ENCODE results near the gene FGF8. TPM values are rescaled to one million over a fixed set of nuclear protein-coding genes. Genes with fewer than 3 reads are reported as not detected.

The FGF8 gene
- total and polyA plus RNA-seq, 9 of the 15 experiments (the other 6 are each of a cell fraction or from before 2014, with no cell fraction given): 0.13 to 0.82 (median 0.37) TPM; not detected in 5

DNA sequence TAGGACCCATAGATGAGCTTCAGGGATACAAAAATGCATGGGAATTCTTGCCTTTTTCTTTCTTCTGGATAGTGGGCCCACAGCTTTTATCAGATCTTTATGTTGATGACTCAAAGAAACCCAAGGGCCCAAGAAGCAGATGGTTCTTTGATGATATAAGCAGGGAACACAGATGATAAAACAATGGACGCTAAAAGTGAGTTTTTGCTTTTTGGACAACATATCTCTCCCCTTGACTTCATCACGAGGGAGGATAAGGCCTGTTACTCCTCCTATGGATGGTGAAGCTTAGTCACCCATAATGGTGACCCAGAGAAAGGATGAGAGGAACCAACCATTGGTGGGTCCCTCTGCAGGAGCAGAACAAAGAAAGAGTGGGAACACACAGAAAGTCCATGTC is 48.8 kb upstream of the FGF8 start (continued):
- TF ChIP-seq, protein P1, sequence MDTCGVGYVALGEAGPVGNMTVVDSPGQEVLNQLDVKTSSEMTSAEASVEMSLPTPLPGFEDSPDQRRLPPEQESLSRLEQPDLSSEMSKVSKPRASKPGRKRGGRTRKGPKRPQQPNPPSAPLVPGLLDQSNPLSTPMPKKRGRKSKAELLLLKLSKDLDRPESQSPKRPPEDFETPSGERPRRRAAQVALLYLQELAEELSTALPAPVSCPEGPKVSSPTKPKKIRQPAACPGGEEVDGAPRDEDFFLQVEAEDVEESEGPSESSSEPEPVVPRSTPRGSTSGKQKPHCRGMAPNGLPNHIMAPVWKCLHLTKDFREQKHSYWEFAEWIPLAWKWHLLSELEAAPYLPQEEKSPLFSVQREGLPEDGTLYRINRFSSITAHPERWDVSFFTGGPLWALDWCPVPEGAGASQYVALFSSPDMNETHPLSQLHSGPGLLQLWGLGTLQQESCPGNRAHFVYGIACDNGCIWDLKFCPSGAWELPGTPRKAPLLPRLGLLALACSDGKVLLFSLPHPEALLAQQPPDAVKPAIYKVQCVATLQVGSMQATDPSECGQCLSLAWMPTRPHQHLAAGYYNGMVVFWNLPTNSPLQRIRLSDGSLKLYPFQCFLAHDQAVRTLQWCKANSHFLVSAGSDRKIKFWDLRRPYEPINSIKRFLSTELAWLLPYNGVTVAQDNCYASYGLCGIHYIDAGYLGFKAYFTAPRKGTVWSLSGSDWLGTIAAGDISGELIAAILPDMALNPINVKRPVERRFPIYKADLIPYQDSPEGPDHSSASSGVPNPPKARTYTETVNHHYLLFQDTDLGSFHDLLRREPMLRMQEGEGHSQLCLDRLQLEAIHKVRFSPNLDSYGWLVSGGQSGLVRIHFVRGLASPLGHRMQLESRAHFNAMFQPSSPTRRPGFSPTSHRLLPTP (IDR thresholded peaks at IDR 0.05; ENCODE audit: borderline replicate concordance, extremely low read depth, insufficient read length): no peak
- TF ChIP-seq ZEB2 (IDR thresholded peaks at IDR 0.05) (no peak), SRSF9 (IDR thresholded peaks at IDR 0.05; ENCODE audit: borderline replicate concordance, low read depth, low read length) (no peak), LCOR (CRISPR knock-in tag; IDR thresholded peaks at IDR 0.05) (peak; percentile 94), ZKSCAN1 (IDR thresholded peaks at IDR 0.05; ENCODE audit: low read depth, low read length) (no peak), BRD4 (IDR thresholded peaks at IDR 0.05) (no peak), SRSF1 (IDR thresholded peaks at IDR 0.05; ENCODE audit: low read depth, low read length) (no peak), ZNF121 (CRISPR knock-in tag; conservative IDR thresholded peaks at IDR 0.05) (no peak)
- TF ChIP-seq, protein P2, sequence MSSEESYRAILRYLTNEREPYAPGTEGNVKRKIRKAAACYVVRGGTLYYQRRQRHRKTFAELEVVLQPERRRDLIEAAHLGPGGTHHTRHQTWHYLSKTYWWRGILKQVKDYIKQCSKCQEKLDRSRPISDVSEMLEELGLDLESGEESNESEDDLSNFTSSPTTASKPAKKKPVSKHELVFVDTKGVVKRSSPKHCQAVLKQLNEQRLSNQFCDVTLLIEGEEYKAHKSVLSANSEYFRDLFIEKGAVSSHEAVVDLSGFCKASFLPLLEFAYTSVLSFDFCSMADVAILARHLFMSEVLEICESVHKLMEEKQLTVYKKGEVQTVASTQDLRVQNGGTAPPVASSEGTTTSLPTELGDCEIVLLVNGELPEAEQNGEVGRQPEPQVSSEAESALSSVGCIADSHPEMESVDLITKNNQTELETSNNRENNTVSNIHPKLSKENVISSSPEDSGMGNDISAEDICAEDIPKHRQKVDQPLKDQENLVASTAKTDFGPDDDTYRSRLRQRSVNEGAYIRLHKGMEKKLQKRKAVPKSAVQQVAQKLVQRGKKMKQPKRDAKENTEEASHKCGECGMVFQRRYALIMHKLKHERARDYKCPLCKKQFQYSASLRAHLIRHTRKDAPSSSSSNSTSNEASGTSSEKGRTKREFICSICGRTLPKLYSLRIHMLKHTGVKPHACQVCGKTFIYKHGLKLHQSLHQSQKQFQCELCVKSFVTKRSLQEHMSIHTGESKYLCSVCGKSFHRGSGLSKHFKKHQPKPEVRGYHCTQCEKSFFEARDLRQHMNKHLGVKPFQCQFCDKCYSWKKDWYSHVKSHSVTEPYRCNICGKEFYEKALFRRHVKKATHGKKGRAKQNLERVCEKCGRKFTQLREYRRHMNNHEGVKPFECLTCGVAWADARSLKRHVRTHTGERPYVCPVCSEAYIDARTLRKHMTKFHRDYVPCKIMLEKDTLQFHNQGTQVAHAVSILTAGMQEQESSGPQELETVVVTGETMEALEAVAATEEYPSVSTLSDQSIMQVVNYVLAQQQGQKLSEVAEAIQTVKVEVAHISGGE (CRISPR knock-in tag; IDR thresholded peaks at IDR 0.05): peak in 1 of 3 experiments; percentile 78; a peak in 2 of 6 replicates
- TF ChIP-seq, protein P3, sequence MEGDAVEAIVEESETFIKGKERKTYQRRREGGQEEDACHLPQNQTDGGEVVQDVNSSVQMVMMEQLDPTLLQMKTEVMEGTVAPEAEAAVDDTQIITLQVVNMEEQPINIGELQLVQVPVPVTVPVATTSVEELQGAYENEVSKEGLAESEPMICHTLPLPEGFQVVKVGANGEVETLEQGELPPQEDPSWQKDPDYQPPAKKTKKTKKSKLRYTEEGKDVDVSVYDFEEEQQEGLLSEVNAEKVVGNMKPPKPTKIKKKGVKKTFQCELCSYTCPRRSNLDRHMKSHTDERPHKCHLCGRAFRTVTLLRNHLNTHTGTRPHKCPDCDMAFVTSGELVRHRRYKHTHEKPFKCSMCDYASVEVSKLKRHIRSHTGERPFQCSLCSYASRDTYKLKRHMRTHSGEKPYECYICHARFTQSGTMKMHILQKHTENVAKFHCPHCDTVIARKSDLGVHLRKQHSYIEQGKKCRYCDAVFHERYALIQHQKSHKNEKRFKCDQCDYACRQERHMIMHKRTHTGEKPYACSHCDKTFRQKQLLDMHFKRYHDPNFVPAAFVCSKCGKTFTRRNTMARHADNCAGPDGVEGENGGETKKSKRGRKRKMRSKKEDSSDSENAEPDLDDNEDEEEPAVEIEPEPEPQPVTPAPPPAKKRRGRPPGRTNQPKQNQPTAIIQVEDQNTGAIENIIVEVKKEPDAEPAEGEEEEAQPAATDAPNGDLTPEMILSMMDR (IDR thresholded peaks at IDR 0.05 in 2 of 3, conservative IDR thresholded peaks at IDR 0.05 in 1 of 3; ENCODE audit: insufficient read depth in 2 of 3, low read depth in 1 of 3, low read length in 3 of 3): no peak
- TF ChIP-seq, protein P4, sequence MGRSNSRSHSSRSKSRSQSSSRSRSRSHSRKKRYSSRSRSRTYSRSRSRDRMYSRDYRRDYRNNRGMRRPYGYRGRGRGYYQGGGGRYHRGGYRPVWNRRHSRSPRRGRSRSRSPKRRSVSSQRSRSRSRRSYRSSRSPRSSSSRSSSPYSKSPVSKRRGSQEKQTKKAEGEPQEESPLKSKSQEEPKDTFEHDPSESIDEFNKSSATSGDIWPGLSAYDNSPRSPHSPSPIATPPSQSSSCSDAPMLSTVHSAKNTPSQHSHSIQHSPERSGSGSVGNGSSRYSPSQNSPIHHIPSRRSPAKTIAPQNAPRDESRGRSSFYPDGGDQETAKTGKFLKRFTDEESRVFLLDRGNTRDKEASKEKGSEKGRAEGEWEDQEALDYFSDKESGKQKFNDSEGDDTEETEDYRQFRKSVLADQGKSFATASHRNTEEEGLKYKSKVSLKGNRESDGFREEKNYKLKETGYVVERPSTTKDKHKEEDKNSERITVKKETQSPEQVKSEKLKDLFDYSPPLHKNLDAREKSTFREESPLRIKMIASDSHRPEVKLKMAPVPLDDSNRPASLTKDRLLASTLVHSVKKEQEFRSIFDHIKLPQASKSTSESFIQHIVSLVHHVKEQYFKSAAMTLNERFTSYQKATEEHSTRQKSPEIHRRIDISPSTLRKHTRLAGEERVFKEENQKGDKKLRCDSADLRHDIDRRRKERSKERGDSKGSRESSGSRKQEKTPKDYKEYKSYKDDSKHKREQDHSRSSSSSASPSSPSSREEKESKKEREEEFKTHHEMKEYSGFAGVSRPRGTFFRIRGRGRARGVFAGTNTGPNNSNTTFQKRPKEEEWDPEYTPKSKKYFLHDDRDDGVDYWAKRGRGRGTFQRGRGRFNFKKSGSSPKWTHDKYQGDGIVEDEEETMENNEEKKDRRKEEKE (IDR thresholded peaks at IDR 0.05; ENCODE audit: borderline replicate concordance in 1 of 2, control insufficient read depth in 1 of 2, low read depth in 2 of 2, low read length in 1 of 2): no peak

Measured in K562 (cell line).